ENCODE measurements around the gene CACNG1. TPM values are rescaled to one million over a fixed set of nuclear protein-coding genes. Genes with fewer than 3 reads are reported as not detected.

The CACNG1 gene
- total and polyA plus RNA-seq, 8 donors = not detected

- intact Hi-C loops (cut with DNase I) = no loop called here
Observed at GRCh38 chr17:67050471-67051154, 6.3 kb downstream of the CACNG1 start.

GRCh38 chr17:67051155-67051538, 6.8 kb downstream of the CACNG1 start:
- intact Hi-C loops (cut with DNase I) = no loop called here
- H3K4me1 ChIP-seq = no peaks in the 10 kb centered on the region
- ATAC-seq = no peak
- no peaks in the 10 kb centered on the region for H3K36me3 ChIP-seq
- H3K4me3 ChIP-seq = no peak overlapping the region
- H3K27ac ChIP-seq = no peak overlapping the region
- H3K9me3 ChIP-seq = peaks cover 0 to 32% of the 10 kb centered on the region in 2 donors
- TF ChIP-seq CTCF (IDR thresholded peaks at IDR 0.05) = no peak
- no peaks in the 10 kb centered on the region for H3K27me3 ChIP-seq
- no peak for DNase-seq

More at GRCh38 chr17:67050471-67051154, 6.3 kb downstream of the CACNG1 start:
- Histone ChIP-seq H3K27me3 (no peaks in the 10 kb centered on the region), H3K4me1 (no peaks in the 10 kb centered on the region), H3K36me3 (no peaks in the 10 kb centered on the region), H3K4me3 (no peak overlapping the region), H3K9me3 (peaks cover 0 to 32% of the 10 kb centered on the region in 2 donors), H3K27ac (no peak overlapping the region)
- DNase-seq (no peak), ATAC-seq (no peak)
- no peak for TF ChIP-seq CTCF (IDR thresholded peaks at IDR 0.05)

- H3K4me1 ChIP-seq = no peaks in the 10 kb centered on the region
- DNase-seq (no peak), ATAC-seq (no peak)
- TF ChIP-seq CTCF (IDR thresholded peaks at IDR 0.05) = no peak
- no peak overlapping the region for H3K27ac ChIP-seq
- H3K27me3 ChIP-seq = no peaks in the 10 kb centered on the region
- no peaks in the 10 kb centered on the region for H3K36me3 ChIP-seq
- H3K9me3 ChIP-seq = peaks cover 0 to 32% of the 10 kb centered on the region in 2 donors
- intact Hi-C loops (cut with DNase I) = no loop called here
- no peak overlapping the region for H3K4me3 ChIP-seq
Observed at GRCh38 chr17:67051837-67052236, 7.5 kb downstream of the CACNG1 start.

GRCh38 chr17:67052720-67053437, 8.5 kb downstream of the CACNG1 start:
- intact Hi-C loops (cut with DNase I) = no loop called here
- H3K27me3 ChIP-seq = no peaks in the 10 kb centered on the region
- no peak overlapping the region for H3K27ac ChIP-seq
- no peaks in the 10 kb centered on the region for H3K36me3 ChIP-seq
- ATAC-seq (no peak), DNase-seq (no peak)
- peaks cover 0 to 22% of the 10 kb centered on the region in 2 donors for H3K9me3 ChIP-seq
- no peaks in the 10 kb centered on the region for H3K4me1 ChIP-seq
- TF ChIP-seq CTCF (IDR thresholded peaks at IDR 0.05) = no peak
- H3K4me3 ChIP-seq = no peak overlapping the region

- DNase-seq (no peak), ATAC-seq (no peak)
- H3K36me3 ChIP-seq = no peaks in the 10 kb centered on the region
- H3K9me3 ChIP-seq = peaks cover 0 to 16% of the 10 kb centered on the region in 2 donors
- no peak overlapping the region for H3K4me3 ChIP-seq
- H3K27ac ChIP-seq = no peak overlapping the region
- H3K27me3 ChIP-seq = no peaks in the 10 kb centered on the region
- no peak for TF ChIP-seq CTCF (IDR thresholded peaks at IDR 0.05)
- intact Hi-C loops (cut with DNase I) = no loop called here
- H3K4me1 ChIP-seq = no peaks in the 10 kb centered on the region
Observed at GRCh38 chr17:67053438-67054000, 9.2 kb downstream of the CACNG1 start.

Measured in left lung (tissue), 10 donors.